GM12878 (cell line): ENCODE results near the gene USP12. TPM values are rescaled to one million over a fixed set of nuclear protein-coding genes. Genes with fewer than 3 reads are reported as not detected.

Experiments
- EZH2 ChIP-seq: IDR thresholded peaks from 2 replicates; pipeline ENCODE4 v1.6.1; 2012; ENCODE audit warnings: low read depth, mild to moderate bottlenecking, control low read depth, inconsistent platforms, low read length, borderline replicate concordance; ENCODE audit not compliant: control insufficient read depth
- NR2F1 ChIP-seq: fragments of 450-650 bp; conservative IDR thresholded peaks from 2 replicates; pipeline ENCODE4 v1.6.1; 2017; ENCODE audit warnings: mild to moderate bottlenecking
- PML ChIP-seq: IDR thresholded peaks from 2 replicates; pipeline ENCODE4 v1.6.1; 2012; ENCODE audit warnings: low read length, inconsistent platforms
- RELB ChIP-seq: fragments of 450-650 bp; IDR thresholded peaks from 2 replicates; pipeline ENCODE4 v1.6.1; 2017; ENCODE audit warnings: low read depth, mild to moderate bottlenecking, moderate library complexity
- polyA plus RNA-seq, 11 experiments: library from polyadenylated mRNA; depleted of rRNA in 4 of 11; unstranded in 6 of 11; stranded (reverse) in 5 of 11; fragments of >200 nt; fragmentation: Nextera tagmentation in 4 of 11; fragmentation: Illumina TruSeq in 1 of 11; extraction: Ambion mirVana in 4 of 11; extraction: Trizol in 1 of 11; gene quantifications; 1 replicate in 1 of 11; 2 replicates in 10 of 11; pipeline versions ENCODE4 v1.2.1 to v1.2.3, GENCODE V29; 2011 to 2016; ENCODE audit warnings: inconsistent platforms in 2 of 11, missing spikeins in 2 of 11, low read depth in 1 of 11
- total RNA-seq, 4 experiments: library from RNA; depleted of rRNA in 3 of 4; stranded (reverse); fragments of >200 nt in 3 of 4; fragmentation: Illumina TruSeq in 1 of 4; extraction: Trizol in 1 of 4; gene quantifications; 2 replicates each; pipeline versions ENCODE4 v1.2.1 to v1.2.3, GENCODE V29; 2013 to 2021
- TF ChIP-seq, protein P1 (sequence below): fragments of 450-650 bp; IDR thresholded peaks from 2 replicates; pipeline ENCODE4 v1.6.1; 2017; ENCODE audit warnings: mild to moderate bottlenecking
- TF ChIP-seq, protein P2 (sequence below), 3 experiments: IDR thresholded peaks in 2 of 3; conservative IDR thresholded peaks in 1 of 3; 2 replicates each; pipeline ENCODE4 v1.5.1; 2011; ENCODE audit warnings: low read depth in 3 of 3, low read length in 3 of 3, mild to moderate bottlenecking in 3 of 3, control low read depth in 2 of 3, moderate library complexity in 2 of 3, inconsistent platforms in 1 of 3, mixed read lengths in 1 of 3; ENCODE audit not compliant: control insufficient read depth in 2 of 3, insufficient read depth in 1 of 3; ENCODE audit errors: extremely low read depth in 1 of 3

The USP12 gene
- total and polyA plus RNA-seq, 10 of the 15 experiments (the other 5 are each of a cell fraction or from before 2014, with no cell fraction given) = 3.5 to 32.2 (median 24.6) TPM

DNA sequence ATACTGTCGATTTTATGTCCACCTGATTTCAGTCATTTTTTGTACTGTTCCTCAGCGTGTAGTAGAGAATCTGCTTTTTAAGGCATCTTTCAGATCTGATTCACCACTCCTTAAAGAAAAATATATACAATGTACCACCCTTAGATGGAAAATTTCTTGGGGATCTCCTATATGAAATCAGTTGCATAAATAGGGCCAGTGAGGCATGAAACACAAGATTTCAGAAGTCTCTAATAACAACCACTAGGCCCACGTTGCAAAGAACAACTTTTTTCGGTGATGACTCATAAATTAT, 1.4 kb downstream of the USP12 start (continued):
- TF ChIP-seq, protein P1, sequence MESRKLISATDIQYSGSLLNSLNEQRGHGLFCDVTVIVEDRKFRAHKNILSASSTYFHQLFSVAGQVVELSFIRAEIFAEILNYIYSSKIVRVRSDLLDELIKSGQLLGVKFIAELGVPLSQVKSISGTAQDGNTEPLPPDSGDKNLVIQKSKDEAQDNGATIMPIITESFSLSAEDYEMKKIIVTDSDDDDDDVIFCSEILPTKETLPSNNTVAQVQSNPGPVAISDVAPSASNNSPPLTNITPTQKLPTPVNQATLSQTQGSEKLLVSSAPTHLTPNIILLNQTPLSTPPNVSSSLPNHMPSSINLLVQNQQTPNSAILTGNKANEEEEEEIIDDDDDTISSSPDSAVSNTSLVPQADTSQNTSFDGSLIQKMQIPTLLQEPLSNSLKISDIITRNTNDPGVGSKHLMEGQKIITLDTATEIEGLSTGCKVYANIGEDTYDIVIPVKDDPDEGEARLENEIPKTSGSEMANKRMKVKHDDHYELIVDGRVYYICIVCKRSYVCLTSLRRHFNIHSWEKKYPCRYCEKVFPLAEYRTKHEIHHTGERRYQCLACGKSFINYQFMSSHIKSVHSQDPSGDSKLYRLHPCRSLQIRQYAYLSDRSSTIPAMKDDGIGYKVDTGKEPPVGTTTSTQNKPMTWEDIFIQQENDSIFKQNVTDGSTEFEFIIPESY = no peak
- TF ChIP-seq RELB (no peak), PML (0 out of 2 replicates have a peak, but pooled peaks have one; percentile 26), NR2F1 (no peak), EZH2 (no peak)
- TF ChIP-seq, protein P2, sequence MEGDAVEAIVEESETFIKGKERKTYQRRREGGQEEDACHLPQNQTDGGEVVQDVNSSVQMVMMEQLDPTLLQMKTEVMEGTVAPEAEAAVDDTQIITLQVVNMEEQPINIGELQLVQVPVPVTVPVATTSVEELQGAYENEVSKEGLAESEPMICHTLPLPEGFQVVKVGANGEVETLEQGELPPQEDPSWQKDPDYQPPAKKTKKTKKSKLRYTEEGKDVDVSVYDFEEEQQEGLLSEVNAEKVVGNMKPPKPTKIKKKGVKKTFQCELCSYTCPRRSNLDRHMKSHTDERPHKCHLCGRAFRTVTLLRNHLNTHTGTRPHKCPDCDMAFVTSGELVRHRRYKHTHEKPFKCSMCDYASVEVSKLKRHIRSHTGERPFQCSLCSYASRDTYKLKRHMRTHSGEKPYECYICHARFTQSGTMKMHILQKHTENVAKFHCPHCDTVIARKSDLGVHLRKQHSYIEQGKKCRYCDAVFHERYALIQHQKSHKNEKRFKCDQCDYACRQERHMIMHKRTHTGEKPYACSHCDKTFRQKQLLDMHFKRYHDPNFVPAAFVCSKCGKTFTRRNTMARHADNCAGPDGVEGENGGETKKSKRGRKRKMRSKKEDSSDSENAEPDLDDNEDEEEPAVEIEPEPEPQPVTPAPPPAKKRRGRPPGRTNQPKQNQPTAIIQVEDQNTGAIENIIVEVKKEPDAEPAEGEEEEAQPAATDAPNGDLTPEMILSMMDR (IDR thresholded peaks at IDR 0.05 in 2 of 3, conservative IDR thresholded peaks at IDR 0.05 in 1 of 3; ENCODE audit: control insufficient read depth in 2 of 3, extremely low read depth in 1 of 3, insufficient read depth in 1 of 3, low read depth in 3 of 3, low read length in 3 of 3) = no peak
